Measurements from ENCODE around the gene NAA15.
A peak's percentile ranks its signal among the peaks of the same experiment; 100 is the strongest.
"Not testable (repeated sequence)": the region's sequence is repeated elsewhere in the genome, so short reads cannot be mapped to it uniquely, and the experiment has no call there.

NAA15 gene

GRCh38 chr4:139299536-139299935, 1.8 kb upstream of the NAA15 start:
- no peak for DNase-seq

- peak; percentile 54 for DNase-seq
These were observed 733 bp upstream of the NAA15 start for GRCh38 chr4:139300431-139301112.

GRCh38 chr4:139301821-139302611, 711 bp downstream of the NAA15 start, which contains the start of gene NDUFC1:
Gene NDUFC1, minus strand, starts transcription at chr4:139302477. Its CDS starts 6,679 bp downstream, at chr4:139295798.
- DNase-seq = peak; percentile 60

- no peak for DNase-seq
These were observed 3.6 kb downstream of the NAA15 start for GRCh38 chr4:139304920-139305319.

GRCh38 chr4:139311909-139312308, 10.6 kb downstream of the NAA15 start:
- DNase-seq = no peak

- peak; percentile 60 for DNase-seq
These were observed 11.4 kb downstream of the NAA15 start for GRCh38 chr4:139312552-139313332.

- DNase-seq = not testable (repeated sequence)
These were observed 12.1 kb downstream of the NAA15 start for GRCh38 chr4:139313414-139313813.

- DNase-seq = no peak
These were observed 12.9 kb downstream of the NAA15 start for GRCh38 chr4:139314047-139314800.

- no peak for DNase-seq
These were observed 13.9 kb downstream of the NAA15 start for GRCh38 chr4:139315221-139315675.

GRCh38 chr4:139316733-139317132, 15.4 kb downstream of the NAA15 start:
- peak; percentile 31 for DNase-seq

GRCh38 chr4:139317635-139318034, 16.3 kb downstream of the NAA15 start:
- no peak for DNase-seq

GRCh38 chr4:139319571-139319970, 18.3 kb downstream of the NAA15 start:
- DNase-seq = no peak

- DNase-seq = not testable (repeated sequence)
These were observed 20.8 kb downstream of the NAA15 start for GRCh38 chr4:139322070-139322469.

GRCh38 chr4:139322541-139322940, 21.2 kb downstream of the NAA15 start:
- DNase-seq = not testable (repeated sequence)

- no peak for DNase-seq
These were observed 23.3 kb downstream of the NAA15 start for GRCh38 chr4:139324620-139325019.

- DNase-seq = no peak
These were observed 28.4 kb downstream of the NAA15 start for GRCh38 chr4:139329665-139330200.

- no peak for DNase-seq
These were observed 29.0 kb downstream of the NAA15 start for GRCh38 chr4:139330283-139330682.

GRCh38 chr4:139331185-139331584, 29.9 kb downstream of the NAA15 start:
- DNase-seq = peak; percentile 57

- no peak for DNase-seq
These were observed 31.7 kb downstream of the NAA15 start for GRCh38 chr4:139333046-139333445.

GRCh38 chr4:139337612-139338011, 36.3 kb downstream of the NAA15 start:
- peak; percentile 77 for DNase-seq

- DNase-seq = no peak
These were observed 60.0 kb downstream of the NAA15 start for GRCh38 chr4:139361301-139361700.

GRCh38 chr4:139367421-139368090, 66.3 kb downstream of the NAA15 start:
- no peak for DNase-seq
